HTR-8/SVneo (cell line): Measurements from ENCODE around the gene ACBD4.

Experiments
- DNase-seq: peaks from one replicate; pipeline ENCODE4 v3.0.0; 2011; ENCODE audit warnings: low spot score, mixed read lengths; ENCODE audit not compliant: insufficient read length
- FAIRE-seq: peaks from 2 replicates; lab custom pipeline; 2011; peaks lifted over from hg19 to GRCh38; lab: Jason Lieb, UNC

ACBD4 gene

DNA sequence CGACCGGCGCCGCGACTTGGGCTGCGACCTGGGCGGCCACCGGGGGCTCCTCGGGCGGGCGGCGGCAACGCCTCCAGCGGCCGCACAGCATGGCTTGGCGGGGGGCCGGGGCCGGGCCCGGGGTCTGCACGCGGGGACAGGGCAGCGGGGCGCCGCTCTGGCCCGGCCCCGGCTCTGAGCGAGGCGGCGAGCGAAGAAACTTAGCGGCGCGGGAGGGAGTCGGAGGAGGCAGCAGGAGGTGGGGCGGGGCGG, 3.2 kb upstream of the ACBD4 start, which contains the start of gene PLCD3:
Gene PLCD3, minus strand, starts transcription at position 196 of the 252 bp plus-strand sequence. Its CDS starts 105 bp downstream, at position 91.
- DNase-seq = peak; percentile 88
- no peak for FAIRE-seq

GRCh38 chr17:45132572-45133463, 2.7 kb upstream of the ACBD4 start:
- DNase-seq = peak; percentile 96
- FAIRE-seq = peak; percentile 91

- FAIRE-seq (no peak), DNase-seq (no peak)
Observed at GRCh38 chr17:45135978-45136791, 698 bp downstream of the ACBD4 start.

GRCh38 chr17:45136846-45137560, 1.5 kb downstream of the ACBD4 start:
- peak; percentile 64 for FAIRE-seq

DNA sequence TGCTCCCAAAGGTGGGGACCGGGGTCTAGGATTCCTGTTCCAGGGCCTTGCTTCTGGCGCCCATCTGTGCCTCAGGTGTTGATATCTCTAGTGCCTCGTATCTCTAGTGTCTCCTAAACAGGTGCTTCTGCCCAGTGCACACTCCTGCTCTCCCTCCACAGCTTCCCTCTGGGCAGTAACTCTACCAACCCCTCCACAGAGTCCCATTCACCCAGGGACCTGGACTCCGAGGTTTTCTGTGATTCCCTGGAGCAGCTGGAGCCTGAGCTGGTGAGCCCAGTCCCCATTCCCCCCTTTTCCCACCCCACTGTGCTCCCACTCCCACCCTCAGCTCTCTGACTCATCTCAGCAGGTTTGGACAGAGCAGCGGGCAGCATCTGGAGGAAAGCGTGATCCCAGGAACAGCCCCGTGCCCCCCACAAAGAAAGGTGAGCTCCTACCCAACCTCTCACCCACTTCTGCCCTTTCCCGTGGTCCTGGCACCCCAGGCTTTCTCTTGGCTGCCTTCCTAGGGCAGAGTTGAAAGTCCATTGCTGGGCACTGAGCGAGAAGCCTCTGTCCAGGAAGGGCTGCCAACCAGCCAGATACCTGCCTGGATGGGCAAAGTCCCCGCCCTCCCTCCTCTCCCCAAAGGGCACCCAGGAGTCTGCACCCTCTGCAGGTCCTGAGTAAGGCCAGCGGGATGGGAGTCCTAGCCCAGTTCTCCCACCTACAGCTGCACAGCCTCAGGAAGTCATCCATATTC, 2.2 kb downstream of the ACBD4 start:
- FAIRE-seq = no peak
- DNase-seq = no peak

More at GRCh38 chr17:45136846-45137560, 1.5 kb downstream of the ACBD4 start:
- DNase-seq = no peak

GRCh38 chr17:45138911-45139532, 3.5 kb downstream of the ACBD4 start:
- DNase-seq = no peak
- no peak for FAIRE-seq

DNA sequence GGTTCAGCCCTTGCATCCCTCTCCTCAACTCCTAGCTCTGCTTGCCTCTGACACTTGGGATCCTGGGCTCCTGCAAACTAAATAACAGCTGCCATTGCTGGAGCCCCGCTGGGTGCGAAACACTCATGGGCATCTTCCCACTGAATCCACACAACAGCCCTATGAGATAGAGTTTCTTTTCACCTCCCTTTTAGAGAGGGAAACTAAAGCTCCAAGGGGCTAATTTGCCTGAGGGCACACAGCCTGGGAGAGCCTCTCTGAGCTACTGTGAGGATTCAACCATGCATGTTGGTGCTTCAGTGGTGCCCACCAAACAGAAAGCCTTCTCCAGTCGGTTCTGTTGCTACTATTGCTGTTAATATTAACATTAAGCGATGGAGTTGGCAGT, 4.0 kb downstream of the ACBD4 start:
- FAIRE-seq (peak; percentile 54), DNase-seq (no peak)

DNA sequence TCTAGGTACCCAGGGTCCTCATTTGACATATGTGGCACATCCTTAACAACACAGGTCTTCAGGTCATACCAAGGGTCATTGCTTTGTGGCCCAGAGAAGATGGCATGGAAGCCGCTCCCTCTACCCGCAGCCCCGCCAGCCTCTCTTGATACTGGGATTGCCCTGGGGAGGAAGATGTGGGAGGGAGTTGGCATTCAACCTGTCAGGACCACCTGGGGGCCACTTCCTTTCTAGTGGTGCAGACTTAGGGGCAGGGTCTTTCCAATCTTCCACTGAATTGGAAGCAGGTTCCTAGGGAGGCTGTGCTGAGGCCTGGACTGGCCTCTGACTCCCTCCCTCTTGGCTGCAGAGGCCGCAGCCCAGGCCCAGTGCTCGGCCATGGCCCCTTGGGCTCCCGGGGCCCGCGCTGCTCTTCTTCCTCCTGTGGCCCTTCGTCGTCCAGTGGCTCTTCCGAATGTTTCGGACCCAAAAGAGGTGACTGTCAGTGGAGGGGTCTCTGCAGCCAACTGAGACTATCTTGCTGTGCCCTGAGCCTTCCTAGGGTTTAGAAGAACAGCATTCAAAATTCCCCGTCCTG, 7.7 kb downstream of the ACBD4 start:
- DNase-seq (no peak), FAIRE-seq (no peak)

DNA sequence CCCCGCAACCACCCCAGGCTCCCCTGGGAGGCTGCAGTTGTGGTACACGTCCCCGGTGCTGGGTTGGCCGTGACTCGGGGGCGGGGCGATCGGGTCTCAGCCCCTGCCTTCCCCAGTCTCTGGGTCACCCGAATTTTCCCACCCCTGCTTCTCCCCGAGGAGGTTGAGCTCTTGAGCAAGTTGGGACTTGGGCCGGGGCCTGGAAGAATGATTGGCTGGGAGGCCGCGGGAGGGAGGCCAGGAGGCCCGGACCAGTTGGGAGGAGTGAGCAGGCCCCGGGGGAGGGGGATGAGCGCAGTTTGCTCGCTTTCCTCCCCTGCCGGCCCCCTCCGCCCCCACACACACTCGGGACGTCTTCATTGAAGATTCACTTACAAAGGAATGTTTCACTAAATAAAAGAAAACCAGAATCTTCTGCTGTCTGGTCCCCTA, 8.3 kb downstream of the ACBD4 start:
- DNase-seq = no peak
- FAIRE-seq = no peak

GRCh38 chr17:45144199-45145034, 8.9 kb downstream of the ACBD4 start:
- DNase-seq (no peak), FAIRE-seq (no peak)

- FAIRE-seq = no peak
- no peak for DNase-seq
Observed at GRCh38 chr17:45145035-45145389, 9.5 kb downstream of the ACBD4 start.

DNA sequence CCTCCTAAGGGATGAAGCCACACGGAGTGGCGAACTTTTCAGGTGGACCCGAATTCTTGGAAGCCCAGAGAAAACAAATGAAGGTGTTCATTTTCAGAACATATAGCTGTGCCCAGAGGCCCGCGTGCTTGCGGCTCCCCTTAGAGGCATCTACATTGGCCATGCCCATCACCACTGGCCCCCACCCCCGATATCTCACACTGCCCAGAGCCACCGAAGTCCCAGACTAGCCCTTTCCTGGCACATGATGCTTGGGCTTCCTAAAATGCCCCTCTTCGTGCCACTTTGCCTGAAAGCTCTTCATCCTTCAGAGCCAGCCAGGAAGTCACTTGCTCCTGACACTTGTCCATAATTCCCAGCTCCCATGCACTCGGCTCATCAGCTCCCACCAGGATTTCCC, 10.7 kb downstream of the ACBD4 start:
- no peak for FAIRE-seq
- no peak for DNase-seq

DNA sequence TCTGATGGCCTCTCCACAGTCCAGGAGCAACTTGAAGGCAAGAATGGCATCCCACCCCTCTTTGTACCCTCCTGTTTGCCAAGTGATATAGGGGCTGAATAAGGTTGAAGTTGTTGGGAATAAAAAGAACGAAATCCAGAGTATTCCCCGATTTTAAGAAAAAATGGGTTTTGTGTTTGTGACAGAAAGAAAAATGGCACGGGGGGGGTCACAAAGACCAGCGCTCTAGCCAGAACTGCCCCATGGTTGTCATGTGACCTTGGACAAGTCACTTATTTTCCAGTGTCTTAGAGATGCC, 11.1 kb downstream of the ACBD4 start:
- DNase-seq (no peak), FAIRE-seq (no peak)

DNA sequence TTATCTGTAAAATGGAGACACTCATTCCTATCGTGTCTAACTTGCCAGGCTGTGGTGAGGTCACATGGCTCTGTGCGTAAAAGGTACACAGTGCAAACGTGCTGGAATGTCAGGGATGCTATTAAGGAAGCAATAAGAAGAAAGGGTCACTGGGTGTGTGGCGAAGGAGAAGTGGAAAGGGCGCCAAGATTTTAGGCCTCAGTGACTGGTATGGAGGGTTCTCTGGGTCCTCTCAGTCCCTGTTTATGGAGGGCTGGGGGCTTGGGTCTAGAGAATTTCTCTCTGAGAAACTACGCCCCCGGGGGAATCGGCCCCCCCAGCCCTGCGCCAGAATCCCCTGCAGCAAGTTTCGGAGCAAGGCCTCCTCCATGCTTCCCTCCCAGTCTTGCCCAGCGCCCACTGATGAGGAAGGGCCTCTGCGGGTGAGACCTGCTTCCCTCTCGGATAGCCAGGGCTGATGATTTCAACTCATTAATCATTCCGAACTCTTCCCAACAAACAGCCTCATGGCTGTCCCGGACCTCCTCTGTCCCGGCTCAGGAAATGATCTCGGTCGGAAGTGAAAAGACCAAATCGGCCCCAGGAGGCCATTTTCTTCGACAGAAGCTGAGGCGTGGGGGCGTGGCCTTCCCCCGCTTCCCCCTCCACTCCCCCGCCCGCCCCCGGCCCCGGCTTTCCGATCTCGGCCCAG, 11.5 kb downstream of the ACBD4 start:
- FAIRE-seq = no peak

GRCh38 chr17:45147581-45148182, 12.2 kb downstream of the ACBD4 start:
- FAIRE-seq (no peak), DNase-seq (peak; percentile 75)

More for the DNA sequence above, 11.5 kb downstream of the ACBD4 start:
- DNase-seq = peak; percentile 73

- peak; percentile 99 for DNase-seq
- peak; percentile 87 for FAIRE-seq
Observed at GRCh38 chr17:45148183-45149036, 12.9 kb downstream of the ACBD4 start, which contains the start of gene HEXIM1. Gene HEXIM1 (plus strand): TSS chr17:45148475. CDS start chr17:45149191, 716 bp downstream.
